A673 (cell line): ENCODE data around the gene ST6GALNAC3. TPM values are rescaled to one million over a fixed set of nuclear protein-coding genes. Genes with fewer than 3 reads are reported as not detected.

Source experiments
- BruUV-seq: library from RNA; stranded (reverse); fragments of 400-500 nt; replicated peaks from 2 replicates; lab custom pipeline; 2021; lab: Mats Ljungman, UMichigan
- CTCF ChIA-PET: fragments of 300-600 bp; sonication (Branson Sonifier 250); formaldehyde crosslinking; loops from one replicate; lab custom pipeline; 2022; ENCODE audit warnings: antibody characterized with exemption; lab: Charles Lee
- POLR2A ChIA-PET: fragments of 300-600 bp; sonication (Branson Sonifier 250); formaldehyde crosslinking; loops from one replicate; lab custom pipeline; 2022; ENCODE audit warnings: antibody characterized with exemption; ENCODE audit not compliant: low non-redundant PET; lab: Charles Lee
- DNase-seq: peaks from one replicate; pipeline ENCODE4 v3.0.0-alpha.2; 2015; ENCODE audit warnings: low spot score
- H3K27ac ChIP-seq: fragments of 200-600 bp; sonication (generic); 2 replicates; pipeline ENCODE4 v1.5.1; 2016; ENCODE audit warnings: mixed run types, low read depth, mild to moderate bottlenecking, mixed read lengths, antibody characterized with exemption, low read length; ENCODE audit not compliant: poor library complexity, severe bottlenecking
- H3K27me3 ChIP-seq: fragments of 200-600 bp; sonication (generic); replicated peaks from 2 replicates; pipeline ENCODE4 v1.6.1; 2017; ENCODE audit warnings: mixed run types, low read depth, mild to moderate bottlenecking, mixed read lengths, antibody characterized with exemption, low read length; ENCODE audit not compliant: insufficient read depth, poor library complexity
- H3K36me3 ChIP-seq: fragments of 200-600 bp; sonication (generic); 2 replicates; pipeline ENCODE4 v1.6.1; 2016; ENCODE audit warnings: mixed run types, mild to moderate bottlenecking, mixed read lengths, antibody characterized with exemption, low read length; ENCODE audit not compliant: insufficient read depth, poor library complexity, severe bottlenecking
- H3K4me1 ChIP-seq: fragments of 200-600 bp; sonication (generic); 2 replicates; pipeline ENCODE4 v1.6.1; 2017; ENCODE audit warnings: mixed run types, mild to moderate bottlenecking, mixed read lengths, antibody characterized with exemption, low read length; ENCODE audit not compliant: insufficient read depth, poor library complexity, severe bottlenecking
- H3K4me3 ChIP-seq: fragments of 200-600 bp; sonication (generic); 2 replicates; pipeline ENCODE4 v1.5.1; 2016; ENCODE audit warnings: low read depth, mixed run types, mild to moderate bottlenecking, mixed read lengths, low read length; ENCODE audit not compliant: poor library complexity, severe bottlenecking
- H3K9me3 ChIP-seq: fragments of 200-600 bp; sonication (generic); 2 replicates; pipeline ENCODE4 v1.6.1; 2016; ENCODE audit warnings: mixed run types, low read depth, mild to moderate bottlenecking, mixed read lengths, antibody characterized with exemption, low read length; ENCODE audit not compliant: poor library complexity, severe bottlenecking
- CTCF ChIP-seq: fragments of 300-800, 200-600 bp; sonication (generic); conservative IDR thresholded peaks from 2 replicates; pipeline ENCODE4 v1.5.1; 2017; ENCODE audit warnings: low read depth, mild to moderate bottlenecking, antibody characterized with exemption, low read length, moderate library complexity, mixed read lengths
- EZH2 ChIP-seq: fragments of 200-600 bp; sonication (generic); IDR thresholded peaks from 2 replicates; pipeline ENCODE4 v1.6.1; 2017; ENCODE audit warnings: borderline replicate concordance, low read depth, mild to moderate bottlenecking, mixed read lengths, antibody characterized with exemption, low read length; ENCODE audit not compliant: poor library complexity, severe bottlenecking
- intact Hi-C: fragments of 100-400 bp; cut with micrococcal nuclease; formaldehyde crosslinking; loops from one replicate; pipeline ENCODE4 v1.10.0; 2022; ENCODE audit not compliant: unreplicated experiment
- total RNA-seq: library from RNA; stranded (reverse); gene quantifications from 2 replicates; pipeline ENCODE4 v1.2.3, GENCODE V29; 2021

ST6GALNAC3 gene
- total RNA-seq, 1 experiment from 2014 or later: 1.2 TPM

GRCh38 chr1:76105372-76105771, 30.8 kb downstream of the ST6GALNAC3 start:
- intact Hi-C loops: no loop called here
- Histone ChIP-seq H3K9me3 (no peaks in the 10 kb centered on the region), H3K27me3 (no peaks in the 10 kb centered on the region), H3K27ac (no peak overlapping the region), H3K4me3 (no peak overlapping the region), H3K4me1 (no peaks in the 10 kb centered on the region), H3K36me3 (no peaks in the 10 kb centered on the region)
- BruUV-seq: no TSS peak
- CTCF ChIA-PET: no interaction called here
- POLR2A ChIA-PET: no interaction called here
- TF ChIP-seq EZH2 (no peak), CTCF (no peak)
- no peak for DNase-seq

DNA sequence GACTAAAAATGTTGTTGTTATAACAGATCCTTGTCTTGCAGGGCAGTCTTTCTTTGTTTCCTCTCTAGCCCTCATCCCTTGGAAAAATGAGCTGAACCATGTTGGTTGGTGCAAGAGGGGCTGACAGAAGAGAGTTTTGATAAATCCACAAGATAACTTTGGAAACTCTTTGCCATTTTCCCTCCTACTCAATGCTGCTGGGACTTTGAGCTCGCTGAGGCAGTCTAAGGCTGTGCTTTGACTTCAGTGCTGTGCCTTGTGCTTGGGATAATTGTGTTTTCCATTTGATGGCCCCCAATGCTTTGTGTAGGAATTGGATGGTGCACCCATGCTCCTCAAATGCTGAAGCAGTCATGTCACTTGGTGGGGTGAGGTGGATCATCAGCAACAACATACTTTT, 31.7 kb downstream of the ST6GALNAC3 start:
- ChIA-PET POLR2A (no interaction called here), CTCF (no interaction called here)
- H3K27me3 ChIP-seq: no peaks in the 10 kb centered on the region
- H3K36me3 ChIP-seq: no peaks in the 10 kb centered on the region
- TF ChIP-seq CTCF (no peak), EZH2 (no peak)
- no peak overlapping the region for H3K4me3 ChIP-seq
- H3K9me3 ChIP-seq: no peaks in the 10 kb centered on the region
- no peak overlapping the region for H3K27ac ChIP-seq
- no peak for DNase-seq
- intact Hi-C loops: no loop called here
- BruUV-seq: no TSS peak
- no peaks in the 10 kb centered on the region for H3K4me1 ChIP-seq

DNA sequence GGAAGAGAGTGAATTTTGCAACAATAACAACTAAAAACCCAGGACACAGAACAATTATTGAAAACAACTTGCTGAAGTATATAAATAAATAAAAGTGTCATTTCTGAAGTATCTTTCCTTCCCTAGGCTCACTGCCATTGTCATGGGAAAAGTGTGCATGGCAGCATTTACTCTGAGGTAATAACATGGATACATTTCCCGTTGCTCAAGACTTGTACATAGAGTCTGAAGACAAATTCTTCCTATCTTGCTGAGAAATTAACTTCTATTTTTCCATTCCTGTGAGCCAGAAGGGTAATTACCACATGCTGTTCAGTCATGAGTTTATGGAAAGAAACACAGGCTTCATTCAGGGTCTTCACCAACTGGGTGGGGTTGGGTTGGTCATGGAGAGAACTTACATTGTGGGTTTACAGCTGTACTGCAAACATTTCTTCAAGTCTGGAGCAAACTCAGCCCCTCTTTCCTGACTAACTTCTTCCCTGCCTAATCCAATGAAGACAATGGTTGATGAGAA, 32.2 kb downstream of the ST6GALNAC3 start:
- ChIA-PET POLR2A (no interaction called here), CTCF (no interaction called here)
- H3K9me3 ChIP-seq: no peaks in the 10 kb centered on the region
- H3K27ac ChIP-seq: no peak overlapping the region
- intact Hi-C loops: no loop called here
- no peaks in the 10 kb centered on the region for H3K4me1 ChIP-seq
- no peaks in the 10 kb centered on the region for H3K27me3 ChIP-seq
- no TSS peak for BruUV-seq
- TF ChIP-seq CTCF (no peak), EZH2 (no peak)
- H3K4me3 ChIP-seq: no peak overlapping the region
- DNase-seq: no peak
- H3K36me3 ChIP-seq: no peaks in the 10 kb centered on the region
